HepG2 (cell line): ENCODE results near the gene TMEM86B. TPM values are rescaled to one million over a fixed set of nuclear protein-coding genes. Genes with fewer than 3 reads are reported as not detected.

Experiments used
- ATF1 ChIP-seq: IDR thresholded peaks from 2 replicates; pipeline ENCODE4 v1.6.1; 2016; ENCODE audit warnings: mild to moderate bottlenecking, control low read depth
- ESRRA ChIP-seq: sonication (generic); formaldehyde crosslinking; IDR thresholded peaks from 2 replicates; pipeline ENCODE4 v1.5.1; 2020; ENCODE audit warnings: mild to moderate bottlenecking, low read depth, missing genetic modification reagents
- HOXD1 ChIP-seq: sonication (generic); formaldehyde crosslinking; IDR thresholded peaks from 2 replicates; pipeline ENCODE4 v1.5.0; 2020; ENCODE audit warnings: missing genetic modification reagents
- MAF1 ChIP-seq: sonication (generic); formaldehyde crosslinking; IDR thresholded peaks from 2 replicates; pipeline ENCODE4 v1.5.0; 2020; ENCODE audit warnings: missing genetic modification reagents, borderline replicate concordance
- MIER2 ChIP-seq: IDR thresholded peaks from 2 replicates; pipeline ENCODE4 v1.6.1; 2016; ENCODE audit warnings: missing biosample characterization, missing genetic modification reagents
- MIXL1 ChIP-seq: IDR thresholded peaks from 2 replicates; pipeline ENCODE4 v1.6.1; 2016
- RBAK ChIP-seq: sonication (generic); formaldehyde crosslinking; IDR thresholded peaks from 2 replicates; pipeline ENCODE4 v1.5.1; 2020; ENCODE audit warnings: mild to moderate bottlenecking, missing genetic modification reagents
- RXRA ChIP-seq: sonication (generic); formaldehyde crosslinking; IDR thresholded peaks from 2 replicates; pipeline ENCODE4 v1.5.1; 2020; ENCODE audit warnings: missing genetic modification reagents
- SAP130 ChIP-seq: IDR thresholded peaks from 2 replicates; pipeline ENCODE4 v1.6.1; 2016; ENCODE audit warnings: low read depth
- TEF ChIP-seq: sonication (generic); formaldehyde crosslinking; IDR thresholded peaks from 2 replicates; pipeline ENCODE4 v1.5.0; 2020; ENCODE audit warnings: missing genetic modification reagents
- U2AF2 ChIP-seq: fragments of 200-400 bp; formaldehyde crosslinking; IDR thresholded peaks from 2 replicates; pipeline ENCODE4 v1.6.1; 2017; ENCODE audit warnings: low read depth, mild to moderate bottlenecking, low read length
- ZBTB7B ChIP-seq: sonication (generic); formaldehyde crosslinking; IDR thresholded peaks from 2 replicates; pipeline ENCODE4 v1.4.0; 2020; ENCODE audit warnings: missing genetic modification reagents
- ZFX ChIP-seq: sonication (generic); formaldehyde crosslinking; IDR thresholded peaks from 2 replicates; pipeline ENCODE4 v1.4.0; 2020; ENCODE audit warnings: mild to moderate bottlenecking, low read depth, missing genetic modification reagents, moderate library complexity
- ZNF224 ChIP-seq: sonication (generic); formaldehyde crosslinking; IDR thresholded peaks from 2 replicates; pipeline ENCODE4 v1.5.0; 2020; ENCODE audit warnings: mild to moderate bottlenecking, missing genetic modification reagents
- ZNF225 ChIP-seq: sonication (generic); formaldehyde crosslinking; IDR thresholded peaks from 2 replicates; pipeline ENCODE4 v1.4.0; 2020; ENCODE audit warnings: mild to moderate bottlenecking, missing genetic modification reagents
- ZNF24 ChIP-seq: fragments of 450-650 bp; IDR thresholded peaks from 2 replicates; pipeline ENCODE4 v1.6.1; 2017; ENCODE audit warnings: antibody characterized with exemption, mild to moderate bottlenecking
- ZNF343 ChIP-seq: sonication (generic); formaldehyde crosslinking; IDR thresholded peaks from 2 replicates; pipeline ENCODE4 v1.4.0; 2020; ENCODE audit warnings: mild to moderate bottlenecking, missing genetic modification reagents
- ZNF672 ChIP-seq: sonication (generic); formaldehyde crosslinking; IDR thresholded peaks from 2 replicates; pipeline ENCODE4 v1.8.1; 2022; ENCODE audit warnings: missing genetic modification reagents
- polyA plus RNA-seq, 8 experiments: library from polyadenylated mRNA; depleted of rRNA in 3 of 8; stranded (reverse) in 7 of 8; unstranded in 1 of 8; fragments of >200 nt; fragmentation: Illumina TruSeq in 4 of 8; extraction: Trizol in 4 of 8; gene quantifications; 2 replicates each; pipeline versions ENCODE4 v1.2.1 to v1.2.3, GENCODE V29; 2011 to 2016; ENCODE audit warnings: low read depth in 4 of 8, missing spikeins in 1 of 8, mixed read lengths in 1 of 8; ENCODE audit not compliant: insufficient read depth in 1 of 8
- total RNA-seq, 5 experiments: library from RNA; depleted of rRNA; stranded (reverse); fragments of >200 nt; fragmentation: Illumina TruSeq; extraction: Trizol; gene quantifications; 2 replicates each; pipeline ENCODE4 v1.2.3, GENCODE V29; 2016; ENCODE audit warnings: low read depth in 1 of 5
- TF ChIP-seq, protein P1 (sequence below): sonication (generic); formaldehyde crosslinking; conservative IDR thresholded peaks from 2 replicates; pipeline ENCODE4 v1.5.0; 2020; ENCODE audit warnings: missing genetic modification reagents
- TF ChIP-seq, protein P2 (sequence below): IDR thresholded peaks from 2 replicates; pipeline ENCODE4 v1.6.1; 2016; ENCODE audit warnings: mild to moderate bottlenecking
- TF ChIP-seq, protein P3 (sequence below): sonication (generic); formaldehyde crosslinking; IDR thresholded peaks from 2 replicates; pipeline ENCODE4 v1.5.0; 2020; ENCODE audit warnings: mild to moderate bottlenecking, missing genetic modification reagents, borderline replicate concordance
- TF ChIP-seq, protein P4 (sequence below): sonication (generic); formaldehyde crosslinking; IDR thresholded peaks from 2 replicates; pipeline ENCODE4 v1.4.0; 2020; ENCODE audit warnings: missing genetic modification reagents, borderline replicate concordance
- TF ChIP-seq, protein P5 (sequence below): sonication (generic); formaldehyde crosslinking; IDR thresholded peaks from 2 replicates; pipeline ENCODE4 v1.8.1; 2023; ENCODE audit warnings: mild to moderate bottlenecking, moderate library complexity, missing genetic modification reagents

TMEM86B gene
- total and polyA plus RNA-seq, 2 of the 13 experiments (the other 11 are each of a cell fraction or from before 2014, with no cell fraction given): 7.7 to 9.6 TPM

DNA sequence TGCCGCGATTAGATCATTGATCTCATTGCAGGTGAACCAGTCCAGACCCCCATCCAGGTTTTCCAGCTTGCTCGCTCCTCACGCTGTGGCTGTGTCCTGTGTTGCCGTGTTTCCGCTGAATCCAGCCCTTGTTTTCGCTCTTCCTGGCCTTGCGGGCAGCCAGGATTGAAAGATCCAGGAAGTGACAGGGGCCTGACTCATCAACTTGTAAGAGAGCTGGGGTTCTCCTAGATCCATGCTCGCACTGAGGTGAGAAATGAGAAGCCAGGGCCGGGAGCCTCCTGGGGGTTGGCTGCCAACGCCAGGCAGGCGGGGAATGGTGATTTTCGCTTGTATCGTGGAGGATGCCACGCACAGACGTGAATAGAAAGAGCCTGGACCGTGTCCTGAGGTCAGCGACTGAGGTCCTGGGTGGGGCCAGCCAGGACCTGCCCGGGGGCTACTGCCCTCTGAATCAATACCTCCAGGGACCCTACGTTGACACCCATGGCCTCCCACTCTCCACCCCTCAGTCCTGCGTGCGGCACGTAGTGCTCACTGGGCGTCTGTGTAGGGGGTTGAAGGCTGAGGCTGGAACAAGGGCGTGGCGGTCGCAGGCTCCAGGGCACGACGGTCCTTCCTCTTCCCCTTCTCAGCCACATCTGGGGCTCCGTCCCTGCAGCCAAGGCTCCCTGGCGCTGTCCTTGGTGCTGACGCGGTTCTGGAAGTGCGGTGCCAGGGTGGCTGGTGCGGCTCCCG is 11.9 kb downstream of the TMEM86B start (continued):
- TF ChIP-seq ESRRA (CRISPR knock-in tag) (no peak; the same call in none of the 2 replicates), ZFX (CRISPR knock-in tag) (peak; percentile 62), SAP130 (CRISPR knock-in tag) (peak; percentile 97), ZNF672 (CRISPR knock-in tag) (no peak), U2AF2 (no peak), ZNF224 (CRISPR knock-in tag) (0 out of 2 replicates have a peak, but pooled peaks have one; percentile 16), ZBTB7B (CRISPR knock-in tag) (peak; percentile 69), RXRA (CRISPR knock-in tag) (peak; percentile 48), MIER2 (CRISPR knock-in tag) (peak; percentile 98), ZNF24 (peak; percentile 81), ATF1 (CRISPR knock-in tag) (peak; percentile 45; the same call in 1 of the 2 replicates), ZNF225 (CRISPR knock-in tag) (peak; percentile 96; the same call in 1 of the 2 replicates), HOXD1 (CRISPR knock-in tag) (peak; percentile 97), ZNF343 (peak; percentile 61; the same call in 1 of the 2 replicates), RBAK (CRISPR knock-in tag) (peak; percentile 42; the same call in 1 of the 2 replicates), MAF1 (CRISPR knock-in tag) (peak; percentile 91; the same call in 1 of the 2 replicates), MIXL1 (CRISPR knock-in tag) (peak; percentile 95), TEF (CRISPR knock-in tag) (peak; percentile 95)
- TF ChIP-seq, protein P1, sequence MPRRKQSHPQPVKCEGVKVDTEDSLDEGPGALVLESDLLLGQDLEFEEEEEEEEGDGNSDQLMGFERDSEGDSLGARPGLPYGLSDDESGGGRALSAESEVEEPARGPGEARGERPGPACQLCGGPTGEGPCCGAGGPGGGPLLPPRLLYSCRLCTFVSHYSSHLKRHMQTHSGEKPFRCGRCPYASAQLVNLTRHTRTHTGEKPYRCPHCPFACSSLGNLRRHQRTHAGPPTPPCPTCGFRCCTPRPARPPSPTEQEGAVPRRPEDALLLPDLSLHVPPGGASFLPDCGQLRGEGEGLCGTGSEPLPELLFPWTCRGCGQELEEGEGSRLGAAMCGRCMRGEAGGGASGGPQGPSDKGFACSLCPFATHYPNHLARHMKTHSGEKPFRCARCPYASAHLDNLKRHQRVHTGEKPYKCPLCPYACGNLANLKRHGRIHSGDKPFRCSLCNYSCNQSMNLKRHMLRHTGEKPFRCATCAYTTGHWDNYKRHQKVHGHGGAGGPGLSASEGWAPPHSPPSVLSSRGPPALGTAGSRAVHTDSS (CRISPR knock-in tag): no peak
- TF ChIP-seq, protein P2, sequence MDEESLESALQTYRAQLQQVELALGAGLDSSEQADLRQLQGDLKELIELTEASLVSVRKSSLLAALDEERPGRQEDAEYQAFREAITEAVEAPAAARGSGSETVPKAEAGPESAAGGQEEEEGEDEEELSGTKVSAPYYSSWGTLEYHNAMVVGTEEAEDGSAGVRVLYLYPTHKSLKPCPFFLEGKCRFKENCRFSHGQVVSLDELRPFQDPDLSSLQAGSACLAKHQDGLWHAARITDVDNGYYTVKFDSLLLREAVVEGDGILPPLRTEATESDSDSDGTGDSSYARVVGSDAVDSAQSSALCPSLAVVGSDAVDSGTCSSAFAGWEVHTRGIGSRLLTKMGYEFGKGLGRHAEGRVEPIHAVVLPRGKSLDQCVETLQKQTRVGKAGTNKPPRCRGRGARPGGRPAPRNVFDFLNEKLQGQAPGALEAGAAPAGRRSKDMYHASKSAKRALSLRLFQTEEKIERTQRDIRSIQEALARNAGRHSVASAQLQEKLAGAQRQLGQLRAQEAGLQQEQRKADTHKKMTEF (CRISPR knock-in tag): peak; percentile 97
- TF ChIP-seq, protein P3, sequence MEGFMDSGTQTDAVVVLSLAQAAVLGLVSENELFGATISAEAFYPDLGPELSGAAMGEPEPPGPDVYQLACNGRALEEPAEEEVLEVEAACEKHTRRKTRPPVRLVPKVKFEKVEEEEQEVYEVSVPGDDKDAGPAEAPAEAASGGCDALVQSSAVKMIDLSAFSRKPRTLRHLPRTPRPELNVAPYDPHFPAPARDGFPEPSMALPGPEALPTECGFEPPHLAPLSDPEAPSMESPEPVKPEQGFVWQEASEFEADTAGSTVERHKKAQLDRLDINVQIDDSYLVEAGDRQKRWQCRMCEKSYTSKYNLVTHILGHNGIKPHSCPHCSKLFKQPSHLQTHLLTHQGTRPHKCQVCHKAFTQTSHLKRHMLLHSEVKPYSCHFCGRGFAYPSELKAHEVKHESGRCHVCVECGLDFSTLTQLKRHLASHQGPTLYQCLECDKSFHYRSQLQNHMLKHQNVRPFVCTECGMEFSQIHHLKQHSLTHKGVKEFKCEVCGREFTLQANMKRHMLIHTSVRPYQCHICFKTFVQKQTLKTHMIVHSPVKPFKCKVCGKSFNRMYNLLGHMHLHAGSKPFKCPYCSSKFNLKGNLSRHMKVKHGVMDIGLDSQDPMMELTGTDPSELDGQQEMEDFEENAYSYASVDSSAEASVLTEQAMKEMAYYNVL: peak; percentile 56
- TF ChIP-seq, protein P4, sequence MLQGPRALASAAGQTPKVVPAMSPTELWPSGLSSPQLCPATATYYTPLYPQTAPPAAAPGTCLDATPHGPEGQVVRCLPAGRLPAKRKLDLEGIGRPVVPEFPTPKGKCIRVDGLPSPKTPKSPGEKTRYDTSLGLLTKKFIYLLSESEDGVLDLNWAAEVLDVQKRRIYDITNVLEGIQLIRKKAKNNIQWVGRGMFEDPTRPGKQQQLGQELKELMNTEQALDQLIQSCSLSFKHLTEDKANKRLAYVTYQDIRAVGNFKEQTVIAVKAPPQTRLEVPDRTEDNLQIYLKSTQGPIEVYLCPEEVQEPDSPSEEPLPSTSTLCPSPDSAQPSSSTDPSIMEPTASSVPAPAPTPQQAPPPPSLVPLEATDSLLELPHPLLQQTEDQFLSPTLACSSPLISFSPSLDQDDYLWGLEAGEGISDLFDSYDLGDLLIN (CRISPR knock-in tag): peak; percentile 96; the same call in 1 of the 2 replicates
- TF ChIP-seq, protein P5, sequence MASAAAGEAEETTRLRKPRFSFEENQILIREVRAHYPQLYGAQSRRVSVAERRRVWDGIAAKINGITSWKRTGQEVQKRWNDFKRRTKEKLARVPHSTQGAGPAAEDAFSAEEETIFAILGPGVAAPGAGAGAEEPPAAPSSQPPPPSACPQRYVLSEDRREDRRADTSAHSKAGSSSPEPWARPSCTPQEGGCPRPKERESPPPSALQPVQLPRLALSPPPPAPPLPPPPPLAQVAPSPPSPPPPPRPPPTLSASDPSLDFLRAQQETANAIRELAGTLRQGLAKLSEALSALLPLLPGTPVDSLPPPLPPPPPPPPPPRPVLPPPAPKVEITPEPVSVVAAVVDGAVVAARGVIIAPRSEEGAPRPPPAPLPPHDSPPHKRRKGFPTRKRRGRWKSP (CRISPR knock-in tag): peak; percentile 91
